ENCODE results near the gene TRANK1. TPM values are rescaled to one million over a fixed set of nuclear protein-coding genes. Genes with fewer than 3 reads are reported as not detected.
A peak's percentile ranks its signal among the peaks of the same experiment; 100 is the strongest.
"Not testable (repeated sequence)": the region's sequence is repeated elsewhere in the genome, so short reads cannot be mapped to it uniquely, and the experiment has no call there.

TRANK1 gene
- total RNA-seq, 4 donors from 2014 or later = 8.7 to 12.6 (median 10.5) TPM

- TF ChIP-seq POLR2A (IDR thresholded peaks at IDR 0.05) (no peak), EP300 (IDR thresholded peaks at IDR 0.05) (peak in 1 of 2 donors; percentile 45), CTCF (IDR thresholded peaks at IDR 0.05) (no peak)
- peaks cover 0 to under 1% (median 0%) of the 10 kb centered on the region in 3 donors for H3K36me3 ChIP-seq
- no peaks in the 10 kb centered on the region for H3K9me3 ChIP-seq
- peak in 1 of 2 donors; percentile 22 for DNase-seq (ENCODE audit: low spot score in 2 of 2)
- peak overlapping the region in 3 of 4 donors; percentile 42 to 85 (median 82) for H3K27ac ChIP-seq
- H3K27me3 ChIP-seq = no peaks in the 10 kb centered on the region
- peak overlapping the region; percentile 17 to 62 (median 46) for H3K4me3 ChIP-seq
- WGBS, 2 donors = 26 to 30% methylated on average over 15 of the region's 15 CpGs
- H3K4me1 ChIP-seq = peaks cover 0 to 34% (median 11%) of the 10 kb centered on the region in 4 donors
Observed at GRCh38 chr3:36907911-36908646, 36.8 kb downstream of the TRANK1 start.

GRCh38 chr3:36906504-36907149 lies 38.2 kb downstream of the TRANK1 start:
- TF ChIP-seq EP300 (IDR thresholded peaks at IDR 0.05) = peak in 1 of 2 donors; percentile 52
- no peak for TF ChIP-seq CTCF (IDR thresholded peaks at IDR 0.05)
- no peak for TF ChIP-seq POLR2A (IDR thresholded peaks at IDR 0.05)
- Histone ChIP-seq H3K4me3 (no peak overlapping the region), H3K9me3 (no peaks in the 10 kb centered on the region), H3K4me1 (peaks cover 0 to 21% (median 6%) of the 10 kb centered on the region in 4 donors), H3K36me3 (peaks cover 0 to 10% (median 0%) of the 10 kb centered on the region in 3 donors), H3K27ac (peak overlapping the region in 2 of 4 donors; percentile 82 to 85), H3K27me3 (no peaks in the 10 kb centered on the region)
- DNase-seq (ENCODE audit: low spot score in 2 of 2) = no peak
- 84 to 95% methylated on average over 2 of the region's 2 CpGs for WGBS, 2 donors

GRCh38 chr3:36905545-36905944 lies 39.3 kb downstream of the TRANK1 start:
- WGBS, 2 donors = 90 to 97% methylated on average over 3 of the region's 3 CpGs
- no peak for TF ChIP-seq CTCF (IDR thresholded peaks at IDR 0.05)
- TF ChIP-seq EP300 (IDR thresholded peaks at IDR 0.05) = no peak
- TF ChIP-seq POLR2A (IDR thresholded peaks at IDR 0.05) = no peak
- H3K9me3 ChIP-seq = no peaks in the 10 kb centered on the region

GRCh38 chr3:36904641-36905040 lies 40.2 kb downstream of the TRANK1 start:
- no peaks in the 10 kb centered on the region for H3K9me3 ChIP-seq
- no peak overlapping the region for H3K4me3 ChIP-seq
- TF ChIP-seq CTCF (IDR thresholded peaks at IDR 0.05) = peak in 3 of 5 experiments; percentile 12 to 21 (median 20)
- TF ChIP-seq POLR2A (IDR thresholded peaks at IDR 0.05) = no peak
- WGBS, 2 donors = 77 to 83% methylated on average over 3 of the region's 3 CpGs
- H3K36me3 ChIP-seq = peaks cover 0 to 15% (median 0%) of the 10 kb centered on the region in 3 donors
- H3K27ac ChIP-seq = no peak overlapping the region
- no peak for DNase-seq (ENCODE audit: low spot score in 2 of 2)
- no peaks in the 10 kb centered on the region for H3K27me3 ChIP-seq
- peaks cover 0 to 19% (median 6%) of the 10 kb centered on the region in 4 donors for H3K4me1 ChIP-seq

More at GRCh38 chr3:36905545-36905944, 39.3 kb downstream of the TRANK1 start:
- H3K36me3 ChIP-seq = peaks cover 0 to 12% (median 0%) of the 10 kb centered on the region in 3 donors
- no peaks in the 10 kb centered on the region for H3K27me3 ChIP-seq
- H3K4me3 ChIP-seq = no peak overlapping the region
- peaks cover 0 to 19% (median 6%) of the 10 kb centered on the region in 4 donors for H3K4me1 ChIP-seq
- no peak overlapping the region for H3K27ac ChIP-seq
- no peak for DNase-seq (ENCODE audit: low spot score in 2 of 2)

GRCh38 chr3:36904065-36904464 lies 40.8 kb downstream of the TRANK1 start:
- DNase-seq (ENCODE audit: low spot score in 2 of 2); H3K27ac ChIP-seq: not testable (repeated sequence)
- 94% methylated on average over 13 of the region's 13 CpGs for WGBS, 2 donors

More at GRCh38 chr3:36904065-36904464, 40.8 kb downstream of the TRANK1 start:
- H3K4me3 ChIP-seq, H3K9me3 ChIP-seq, H3K27me3 ChIP-seq: not testable (repeated sequence)
- H3K4me1 ChIP-seq = peaks cover 0 to 17% (median 6%) of the 10 kb centered on the region in 4 donors
- H3K36me3 ChIP-seq = peaks cover 0 to 21% (median 0%) of the 10 kb centered on the region in 3 donors
